Stimulated activated CD4-positive, alpha-beta T cell treated with anti-CD3 and anti-CD28 coated beads, Interleukin-4, amount 100 ng/mL, for 4 hours (primary cell): ENCODE results near the gene ZBTB34.
A peak's percentile ranks its signal among the peaks of the same experiment; 100 is the strongest.
"Not testable (repeated sequence)": the region's sequence is repeated elsewhere in the genome, so short reads cannot be mapped to it uniquely, and the experiment has no call there.

Source experiments
- DNase-seq, 2 experiments: peaks; one replicate each; pipeline ENCODE4 v3.0.0-alpha.2; 2020

The ZBTB34 gene

GRCh38 chr9:126860077-126860756 lies at the start of gene ZBTB34:
Gene ZBTB34, plus strand, starts transcription at chr9:126860639. Its CDS starts 18,761 bp downstream, at chr9:126879400.
- peak; percentile 63 to 75 for DNase-seq

GRCh38 chr9:126813072-126813471 lies 47.4 kb upstream of the ZBTB34 start:
- no peak for DNase-seq

DNA sequence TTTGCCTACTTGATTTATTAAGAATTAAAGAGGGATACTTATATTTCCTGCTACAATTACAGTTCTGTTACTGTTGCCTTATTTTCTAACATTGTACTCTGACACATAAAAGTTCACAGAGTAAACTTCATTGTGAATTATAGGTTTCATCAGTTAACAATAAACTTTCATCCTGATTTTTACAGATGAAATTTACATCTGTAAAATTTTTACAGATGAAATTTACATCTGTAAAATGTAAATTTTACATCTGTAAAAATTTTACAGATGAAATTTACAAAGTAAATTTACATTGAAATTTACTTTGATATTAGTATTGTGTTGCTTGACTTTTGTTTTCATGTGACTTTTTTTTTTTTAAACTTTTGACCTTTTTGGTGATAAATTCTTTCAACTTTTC lies 46.3 kb upstream of the ZBTB34 start:
- no peak for DNase-seq

- DNase-seq: not testable (repeated sequence)
These were observed 42.8 kb upstream of the ZBTB34 start for GRCh38 chr9:126817615-126818014.

- no peak for DNase-seq
These were observed 42.0 kb upstream of the ZBTB34 start for GRCh38 chr9:126818482-126818881.

- DNase-seq: no peak
These were observed 41.0 kb upstream of the ZBTB34 start for GRCh38 chr9:126819482-126819881.

DNA sequence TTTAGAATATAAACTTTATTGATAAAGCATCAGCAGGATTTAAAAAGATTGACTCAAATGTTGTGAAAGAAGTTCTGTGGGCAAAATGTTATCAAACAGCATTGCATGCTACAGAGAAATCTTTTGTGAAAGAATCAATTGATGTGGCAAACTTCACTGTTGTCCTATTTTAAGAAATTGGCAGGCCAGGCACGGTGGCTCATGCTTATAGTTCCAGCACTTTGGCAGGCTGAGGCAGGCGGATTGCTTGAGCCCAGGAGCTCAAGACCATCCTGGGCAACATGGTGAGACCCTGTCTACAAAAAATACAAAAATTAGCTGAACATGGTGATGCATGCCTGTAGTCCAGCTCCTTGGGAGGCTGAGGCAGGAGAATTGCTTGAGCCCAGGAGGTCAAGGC lies 38.2 kb upstream of the ZBTB34 start:
- DNase-seq: no peak

DNA sequence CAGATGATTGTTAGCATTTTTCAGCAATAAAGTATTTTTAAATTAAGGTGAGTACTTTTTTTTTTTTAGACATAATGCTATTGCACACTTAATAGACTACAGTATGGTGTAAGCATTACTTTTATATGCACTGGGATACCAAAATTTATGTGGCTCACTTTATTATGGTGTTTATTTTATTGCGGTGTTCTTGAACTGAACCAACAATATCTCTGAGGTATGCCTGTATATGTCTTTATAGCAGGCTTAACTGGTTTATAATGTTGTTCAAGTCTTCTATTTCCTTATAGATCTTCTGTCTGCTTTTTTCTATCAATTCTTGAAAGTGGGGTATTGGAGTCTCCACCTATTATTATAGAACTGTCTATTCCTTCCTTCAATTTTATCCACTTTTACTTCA lies 37.6 kb upstream of the ZBTB34 start:
- no peak for DNase-seq

DNA sequence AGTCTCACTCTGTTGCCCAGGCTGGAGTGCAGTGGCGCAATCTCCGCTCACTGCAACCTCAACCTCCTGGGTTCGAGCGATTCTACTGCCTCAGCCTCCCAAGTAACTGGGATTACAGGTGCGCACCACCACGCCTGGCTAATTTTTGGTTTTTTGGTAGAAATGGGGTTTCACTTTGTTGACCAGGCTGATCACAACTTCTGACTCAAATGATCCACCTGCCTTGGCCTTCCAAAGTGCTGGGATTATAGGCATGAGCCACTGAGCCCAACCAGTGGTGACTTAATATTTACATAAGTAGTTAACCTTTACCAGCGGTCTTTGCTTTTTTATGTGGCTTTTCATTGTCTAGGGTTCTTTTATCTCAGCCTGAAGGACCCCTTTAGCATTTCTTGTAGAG lies 36.4 kb upstream of the ZBTB34 start:
- DNase-seq: not testable (repeated sequence)

- DNase-seq: no peak
These were observed 33.2 kb upstream of the ZBTB34 start for GRCh38 chr9:126827227-126827626.

- no peak for DNase-seq
These were observed 31.4 kb upstream of the ZBTB34 start for GRCh38 chr9:126829035-126829434.

DNA sequence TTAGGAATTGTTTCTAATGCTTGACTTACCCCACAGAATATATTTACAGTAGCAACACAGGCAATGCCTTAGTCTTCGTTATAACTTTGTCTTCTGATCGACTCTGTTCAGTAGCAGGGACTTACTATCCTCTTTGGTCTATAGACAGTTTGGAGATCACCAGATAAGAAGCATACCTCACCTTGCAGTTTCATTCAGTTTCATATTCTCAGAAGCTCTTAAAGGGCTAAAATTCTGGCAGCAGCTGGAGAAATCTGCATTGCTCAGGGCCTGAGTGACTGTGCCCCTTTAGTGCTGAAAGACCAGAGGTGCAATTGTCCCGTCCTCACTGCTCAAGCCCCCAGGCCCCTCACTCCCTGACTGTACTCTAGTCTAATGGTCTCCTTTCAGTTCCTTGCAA lies 29.6 kb upstream of the ZBTB34 start:
- DNase-seq: no peak

DNA sequence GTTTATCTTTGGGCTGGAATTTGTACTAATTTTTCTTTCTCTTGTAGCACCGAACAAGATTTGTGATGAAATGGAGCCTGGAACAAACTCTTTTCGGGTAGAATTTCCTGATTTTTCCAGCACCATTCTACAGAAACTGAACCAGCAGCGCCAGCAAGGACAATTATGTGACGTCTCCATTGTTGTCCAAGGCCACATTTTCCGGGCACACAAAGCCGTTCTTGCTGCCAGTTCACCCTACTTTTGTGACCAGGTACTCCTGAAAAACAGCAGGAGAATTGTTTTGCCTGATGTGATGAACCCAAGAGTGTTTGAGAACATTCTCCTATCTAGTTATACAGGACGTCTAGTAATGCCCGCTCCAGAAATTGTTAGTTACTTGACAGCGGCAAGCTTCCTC lies 28.0 kb upstream of the ZBTB34 start:
- no peak for DNase-seq

- DNase-seq: no peak
These were observed 27.4 kb upstream of the ZBTB34 start for GRCh38 chr9:126833020-126833419.

- DNase-seq: no peak
These were observed 26.6 kb upstream of the ZBTB34 start for GRCh38 chr9:126833710-126834345.

GRCh38 chr9:126834672-126835071 lies 25.8 kb upstream of the ZBTB34 start:
- no peak for DNase-seq

DNA sequence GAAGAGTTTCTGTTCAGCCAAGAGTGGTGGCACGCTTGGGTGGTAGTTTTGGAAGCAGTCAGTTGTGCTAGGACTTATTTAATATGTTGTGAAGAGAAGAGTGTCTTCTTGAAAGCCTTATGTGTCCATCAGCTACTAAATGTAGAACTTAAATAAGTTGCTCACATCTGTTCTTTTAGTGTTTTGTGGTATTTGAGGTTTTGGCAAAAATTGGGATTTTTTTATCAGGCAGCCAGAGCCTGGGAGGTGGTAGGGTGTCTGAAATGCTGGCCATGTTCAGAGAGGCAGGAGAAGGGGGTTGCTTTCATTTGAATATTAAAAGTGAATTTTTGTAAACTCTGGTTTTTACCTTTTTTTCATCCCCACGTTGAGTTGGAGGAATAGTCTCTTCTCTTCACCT lies 24.2 kb upstream of the ZBTB34 start:
- DNase-seq: no peak

- no peak for DNase-seq
These were observed 22.2 kb upstream of the ZBTB34 start for GRCh38 chr9:126838055-126838811.

DNA sequence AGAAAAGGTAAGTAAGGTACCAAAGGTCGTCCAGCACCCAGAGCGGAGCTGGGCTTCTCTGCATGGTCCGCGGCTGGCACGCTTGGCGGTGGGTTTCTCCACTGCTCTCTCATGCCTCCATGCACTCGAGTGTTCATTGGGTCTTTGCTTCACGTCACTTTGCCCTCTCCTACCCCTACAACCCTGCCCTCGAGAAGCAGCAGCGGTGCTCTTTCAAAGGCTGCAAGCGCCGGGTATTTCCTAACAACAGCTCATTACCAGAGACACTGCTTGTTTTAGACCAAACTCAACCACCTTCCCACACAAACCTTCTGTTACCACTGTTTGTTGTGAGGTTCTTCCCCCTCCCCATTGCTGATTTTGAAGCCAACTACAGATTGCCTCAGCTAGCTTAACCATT lies 21.5 kb upstream of the ZBTB34 start:
- no peak for DNase-seq

GRCh38 chr9:126839301-126839700 lies 21.1 kb upstream of the ZBTB34 start:
- DNase-seq: no peak

DNA sequence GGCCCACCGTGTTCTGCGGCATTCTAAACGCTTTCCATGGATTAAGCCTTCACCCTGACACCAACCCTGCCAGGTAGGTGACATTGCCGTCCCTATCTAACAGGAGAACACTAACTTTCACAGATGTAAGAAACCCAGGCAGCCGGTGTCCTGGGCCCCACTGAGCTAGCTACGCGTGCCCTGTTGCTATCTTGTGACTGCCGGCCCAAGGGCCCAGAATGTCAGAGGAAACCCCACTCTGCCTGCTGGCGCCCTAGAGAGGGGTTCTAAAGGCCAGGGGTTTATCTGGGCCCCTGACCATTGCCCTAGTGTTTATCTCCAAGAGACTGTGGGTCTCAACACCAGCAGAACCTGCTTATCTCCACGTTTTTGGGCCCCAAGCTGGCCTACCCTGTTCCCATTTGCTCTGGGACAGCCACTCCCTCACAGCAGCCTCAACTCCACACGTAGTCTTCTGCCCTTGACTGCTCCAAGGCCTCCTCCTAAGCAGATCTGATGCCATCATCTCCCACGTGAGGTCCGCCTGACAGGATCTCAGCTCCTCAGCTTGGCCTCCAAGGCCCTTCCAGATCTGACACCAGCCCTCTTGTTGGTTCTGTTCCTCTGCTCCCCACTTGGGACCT lies 18.1 kb upstream of the ZBTB34 start:
- DNase-seq: no peak

DNA sequence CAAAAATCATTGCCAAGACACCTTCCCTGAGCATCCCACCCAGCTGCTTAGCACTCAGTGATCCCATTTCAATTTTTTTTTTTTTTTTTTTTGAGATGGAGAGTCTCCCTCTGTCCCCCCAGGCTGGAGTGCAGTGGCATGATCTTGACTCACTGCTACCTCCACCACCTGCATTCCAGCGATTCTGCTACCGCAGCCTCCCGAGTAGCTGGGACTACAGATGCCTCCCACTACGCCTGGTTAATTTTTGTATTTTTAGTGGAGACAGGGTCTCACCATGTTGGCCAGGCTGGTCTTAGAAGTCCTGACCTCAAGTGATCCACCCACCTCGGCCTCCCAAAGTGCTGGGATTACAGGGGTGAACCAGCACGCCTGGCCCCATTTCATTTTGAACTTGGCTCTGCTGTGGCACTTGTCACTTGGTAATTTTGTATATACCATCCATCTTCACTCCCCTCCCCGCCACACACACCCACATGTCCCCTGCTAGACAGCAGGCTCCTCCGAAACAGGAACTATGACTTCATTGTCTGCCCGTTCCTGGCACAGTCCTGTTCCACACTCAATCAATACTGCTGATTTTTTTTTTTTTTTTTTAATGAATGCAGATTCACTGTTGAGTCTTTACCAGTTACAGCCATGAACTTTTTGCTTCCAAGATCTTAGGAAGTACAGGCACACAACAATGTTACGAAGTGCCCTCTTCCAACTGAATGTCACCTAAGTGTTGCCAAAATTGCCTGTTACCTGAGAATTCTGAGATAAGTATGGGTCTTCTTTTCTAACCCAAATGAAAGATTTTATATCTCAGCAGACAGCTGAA lies 17.3 kb upstream of the ZBTB34 start:
- no peak for DNase-seq

GRCh38 chr9:126844085-126844484 lies 16.4 kb upstream of the ZBTB34 start:
- DNase-seq: no peak
